ENCODE results near the gene GPRC5C. TPM values are rescaled to one million over a fixed set of nuclear protein-coding genes. Genes with fewer than 3 reads are reported as not detected.

The GPRC5C gene
- total and polyA plus RNA-seq, 7 donors = 42.9 to 123 (median 57.0) TPM

DNA sequence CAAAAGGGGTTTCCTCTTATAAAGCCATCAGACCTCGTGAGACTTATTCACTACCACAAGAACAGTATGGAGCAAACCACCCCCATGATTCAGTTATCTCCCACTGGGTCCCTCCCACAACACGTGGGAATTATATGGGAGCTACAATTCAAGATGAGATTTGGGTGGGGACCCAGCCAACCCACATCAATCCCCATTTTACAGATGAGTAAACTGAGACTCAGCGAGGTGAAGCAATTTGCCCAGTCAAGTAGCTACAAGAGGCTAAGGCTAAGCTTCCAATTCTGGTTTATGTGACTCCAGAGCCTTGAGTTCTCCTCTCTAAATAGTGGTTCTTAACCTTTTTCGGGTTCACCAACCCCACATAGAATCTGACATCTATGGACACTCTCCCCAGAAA, 43.3 kb downstream of the GPRC5C start:
- WGBS, 3 donors = 84 to 93% (median 90%) methylated on average over 4 of the region's 4 CpGs
- TF ChIP-seq, protein P1, sequence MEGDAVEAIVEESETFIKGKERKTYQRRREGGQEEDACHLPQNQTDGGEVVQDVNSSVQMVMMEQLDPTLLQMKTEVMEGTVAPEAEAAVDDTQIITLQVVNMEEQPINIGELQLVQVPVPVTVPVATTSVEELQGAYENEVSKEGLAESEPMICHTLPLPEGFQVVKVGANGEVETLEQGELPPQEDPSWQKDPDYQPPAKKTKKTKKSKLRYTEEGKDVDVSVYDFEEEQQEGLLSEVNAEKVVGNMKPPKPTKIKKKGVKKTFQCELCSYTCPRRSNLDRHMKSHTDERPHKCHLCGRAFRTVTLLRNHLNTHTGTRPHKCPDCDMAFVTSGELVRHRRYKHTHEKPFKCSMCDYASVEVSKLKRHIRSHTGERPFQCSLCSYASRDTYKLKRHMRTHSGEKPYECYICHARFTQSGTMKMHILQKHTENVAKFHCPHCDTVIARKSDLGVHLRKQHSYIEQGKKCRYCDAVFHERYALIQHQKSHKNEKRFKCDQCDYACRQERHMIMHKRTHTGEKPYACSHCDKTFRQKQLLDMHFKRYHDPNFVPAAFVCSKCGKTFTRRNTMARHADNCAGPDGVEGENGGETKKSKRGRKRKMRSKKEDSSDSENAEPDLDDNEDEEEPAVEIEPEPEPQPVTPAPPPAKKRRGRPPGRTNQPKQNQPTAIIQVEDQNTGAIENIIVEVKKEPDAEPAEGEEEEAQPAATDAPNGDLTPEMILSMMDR (IDR thresholded peaks at IDR 0.05) = no peak
- H3K9me3 ChIP-seq = no peaks in the 10 kb centered on the region
- H3K4me1 ChIP-seq = no peaks in the 10 kb centered on the region
- H3K27ac ChIP-seq = no peak overlapping the region
- intact Hi-C loops (cut with DNase I) = no loop called here
- DNase-seq (no peak), ATAC-seq (no peak)
- no peak overlapping the region for H3K4me3 ChIP-seq
- H3K36me3 ChIP-seq (ENCODE audit: insufficient read depth in 1 of 2, low read depth in 1 of 2) = no peaks in the 10 kb centered on the region
- no peaks in the 10 kb centered on the region for H3K27me3 ChIP-seq (ENCODE audit: insufficient read depth in 3 of 3, low read length in 2 of 3)

DNA sequence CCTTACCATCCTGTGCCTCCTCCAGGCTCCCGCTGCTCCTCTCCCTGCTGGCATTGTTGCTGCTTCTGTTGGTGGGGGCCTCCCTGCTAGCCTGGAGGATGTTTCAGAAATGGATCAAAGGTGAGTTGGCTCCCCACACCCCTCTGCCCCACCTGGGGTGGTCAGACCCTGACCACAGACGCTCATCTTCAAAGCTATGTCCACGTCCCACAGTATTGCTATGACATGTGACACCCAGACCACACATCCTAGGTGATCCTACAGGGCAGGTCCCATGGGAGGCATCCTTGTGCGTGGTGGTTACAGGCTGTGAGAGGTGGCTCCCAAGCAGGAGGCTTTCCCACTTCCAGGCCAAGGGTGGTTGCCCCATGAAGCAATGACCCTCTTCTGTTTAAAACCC, 45.5 kb downstream of the GPRC5C start:
- Histone ChIP-seq H3K4me1 (no peaks in the 10 kb centered on the region), H3K4me3 (no peak overlapping the region), H3K27me3 (ENCODE audit: insufficient read depth in 3 of 3, low read length in 2 of 3) (no peaks in the 10 kb centered on the region), H3K36me3 (ENCODE audit: insufficient read depth in 1 of 2, low read depth in 1 of 2) (no peaks in the 10 kb centered on the region), H3K27ac (no peak overlapping the region), H3K9me3 (no peaks in the 10 kb centered on the region)
- 66 to 73% (median 68%) methylated on average over 4 of the region's 4 CpGs for WGBS, 3 donors
- ATAC-seq (no peak), DNase-seq (no peak)
- TF ChIP-seq, protein P1 (IDR thresholded peaks at IDR 0.05) = no peak
- intact Hi-C loops (cut with DNase I) = no loop called here

DNA sequence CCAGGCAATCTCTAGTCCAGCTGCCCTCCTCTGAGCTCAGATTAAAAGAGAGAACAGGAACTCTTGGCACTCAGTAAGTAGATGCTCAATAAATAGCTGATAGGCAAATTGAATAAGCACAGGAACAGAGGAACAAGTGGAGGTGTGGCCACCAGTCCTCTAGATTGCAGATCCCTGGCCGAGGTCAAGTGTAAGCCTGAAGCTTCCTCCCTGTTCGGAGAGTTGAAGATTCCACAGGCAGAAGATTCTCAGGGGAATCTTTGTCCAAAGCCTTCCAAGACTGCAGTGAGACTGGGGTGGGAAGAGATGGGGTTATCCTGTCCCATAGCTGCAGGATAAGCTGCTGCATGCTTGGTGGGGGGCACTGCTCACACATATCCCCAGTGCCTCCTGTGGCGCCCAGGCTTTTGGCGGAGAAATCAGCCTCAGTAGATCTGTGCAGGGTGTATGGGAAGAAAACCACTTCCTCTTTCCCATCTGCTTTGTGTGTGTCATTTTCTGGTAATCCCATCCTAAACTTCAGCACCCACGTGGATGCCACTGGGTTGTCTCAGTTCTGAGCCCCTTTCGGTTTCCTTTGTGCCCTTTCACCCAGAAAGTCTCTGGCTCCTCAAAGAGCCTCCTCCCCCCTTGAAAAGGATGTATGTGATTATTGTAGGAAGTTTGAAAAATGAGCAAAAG, 46.7 kb downstream of the GPRC5C start:
- H3K36me3 ChIP-seq (ENCODE audit: insufficient read depth in 1 of 2, low read depth in 1 of 2) = no peaks in the 10 kb centered on the region
- H3K4me1 ChIP-seq = no peaks in the 10 kb centered on the region
- intact Hi-C loops (cut with DNase I) = no loop called here
- H3K27me3 ChIP-seq (ENCODE audit: insufficient read depth in 3 of 3, low read length in 2 of 3) = no peaks in the 10 kb centered on the region
- no peaks in the 10 kb centered on the region for H3K9me3 ChIP-seq
- ATAC-seq (no peak), DNase-seq (no peak)
- TF ChIP-seq, protein P1 (IDR thresholded peaks at IDR 0.05) = no peak
- H3K27ac ChIP-seq = no peak overlapping the region
- H3K4me3 ChIP-seq = no peak overlapping the region
- WGBS, 3 donors = 51 to 54% (median 52%) methylated on average over 6 of the region's 6 CpGs

DNA sequence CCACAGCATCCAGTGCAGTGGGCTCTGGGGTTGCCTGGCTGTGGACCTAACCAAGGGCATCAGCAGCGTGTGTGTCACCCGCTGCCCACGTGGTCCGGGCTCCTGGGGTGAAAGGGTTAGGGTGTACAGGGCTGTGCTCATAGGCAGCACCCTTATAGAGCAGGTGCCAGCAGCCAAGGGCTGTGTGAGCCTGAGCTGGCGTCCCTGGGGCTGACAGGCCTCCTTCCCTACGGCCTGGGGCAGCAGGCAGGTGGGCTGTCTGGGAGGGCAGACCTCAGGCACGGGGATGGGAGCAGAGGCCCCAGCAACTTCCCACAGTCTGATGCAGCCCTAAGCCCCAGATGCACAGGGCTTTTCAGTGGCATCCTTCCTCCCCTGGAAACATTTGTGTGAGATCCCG, 48.4 kb downstream of the GPRC5C start:
- TF ChIP-seq, protein P1 (IDR thresholded peaks at IDR 0.05) = no peak
- Histone ChIP-seq H3K36me3 (ENCODE audit: insufficient read depth in 1 of 2, low read depth in 1 of 2) (no peaks in the 10 kb centered on the region), H3K4me3 (no peak overlapping the region), H3K9me3 (no peaks in the 10 kb centered on the region), H3K4me1 (peaks cover 7% of the 10 kb centered on the region), H3K27ac (no peak overlapping the region), H3K27me3 (ENCODE audit: insufficient read depth in 3 of 3, low read length in 2 of 3) (no peaks in the 10 kb centered on the region)
- 70 to 76% (median 75%) methylated on average over 8 of the region's 8 CpGs for WGBS, 3 donors
- ATAC-seq (no peak), DNase-seq (no peak)
- intact Hi-C loops (cut with DNase I) = no loop called here

DNA sequence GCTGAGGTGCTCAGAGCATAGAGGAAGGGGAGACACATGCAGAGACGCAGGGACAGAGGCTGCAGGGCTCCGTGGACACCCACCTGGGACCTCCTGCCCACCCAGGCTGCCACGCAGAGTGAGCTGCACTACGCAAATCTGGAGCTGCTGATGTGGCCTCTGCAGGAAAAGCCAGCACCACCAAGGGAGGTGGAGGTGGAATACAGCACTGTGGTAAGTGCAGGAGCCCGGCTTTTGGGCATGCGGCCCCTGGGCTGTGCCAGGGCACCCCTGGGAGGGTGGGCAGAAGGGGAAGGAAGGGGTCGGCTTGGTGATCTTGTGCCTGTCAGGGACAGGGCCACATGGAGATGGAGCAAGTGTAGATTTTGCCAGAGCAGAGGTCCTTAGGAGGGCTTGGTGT, 49.7 kb downstream of the GPRC5C start:
- no peak for ATAC-seq
- intact Hi-C loops (cut with DNase I) = no loop called here
- no peak for DNase-seq
- H3K27me3 ChIP-seq (ENCODE audit: insufficient read depth in 3 of 3, low read length in 2 of 3) = no peaks in the 10 kb centered on the region
- H3K36me3 ChIP-seq (ENCODE audit: insufficient read depth in 1 of 2, low read depth in 1 of 2) = no peaks in the 10 kb centered on the region
- no peaks in the 10 kb centered on the region for H3K9me3 ChIP-seq
- 84 to 88% (median 86%) methylated on average over 7 of the region's 7 CpGs for WGBS, 3 donors
- TF ChIP-seq, protein P1 (IDR thresholded peaks at IDR 0.05) = no peak
- no peak overlapping the region for H3K4me3 ChIP-seq
- H3K4me1 ChIP-seq = peaks cover 15% of the 10 kb centered on the region
- no peak overlapping the region for H3K27ac ChIP-seq

Data from psoas muscle (tissue), 8 donors.